HEK293 (cell line): ENCODE results near the gene SH3RF3.

Source experiments
- CTCF ChIA-PET: fragments of 350-600 bp; formaldehyde crosslinking; extraction: SDS; loops from one replicate; lab custom pipeline; 2021; ENCODE audit warnings: antibody characterized with exemption; lab: Yijun Ruan, JAX
- POLR2A ChIA-PET: fragments of 300-600 bp; formaldehyde crosslinking; extraction: SDS; loops from one replicate; lab custom pipeline; 2020; ENCODE audit warnings: antibody characterized with exemption, inconsistent platforms; lab: Yijun Ruan, JAX
- H3K27ac ChIP-seq: fragments of 200-500 bp; sonication (Bioruptor generic); 2 replicates; pipeline ENCODE4 v1.5.1; 2014; ENCODE audit warnings: low read depth, low read length, control low read depth, inconsistent platforms; ENCODE audit errors: extremely low read depth
- H3K36me3 ChIP-seq, 2 experiments: fragments of 200-500 bp in 1 of 2; sonication (Bioruptor generic) in 1 of 2; 1 replicate in 1 of 2; 2 replicates in 1 of 2; pipeline ENCODE4 v1.5.1; 2014 to 2017; ENCODE audit warnings: inconsistent platforms in 2 of 2, low read length in 2 of 2; ENCODE audit not compliant: control insufficient read depth in 2 of 2, insufficient read depth in 1 of 2
- H3K4me1 ChIP-seq: fragments of 200-500 bp; sonication (Bioruptor generic); 2 replicates; pipeline ENCODE4 v1.5.1; 2014; ENCODE audit warnings: mild to moderate bottlenecking, low read length, inconsistent platforms; ENCODE audit not compliant: control insufficient read depth, insufficient read depth
- H3K4me3 ChIP-seq: 2 replicates; pipeline ENCODE4 v1.5.1; 2011; ENCODE audit warnings: low read depth, mild to moderate bottlenecking, control low read depth, low read length, moderate library complexity
- H3K9me3 ChIP-seq: fragments of 200-500 bp; sonication (Bioruptor generic); 2 replicates; pipeline ENCODE4 v1.5.1; 2014; ENCODE audit warnings: low read depth, low read length, inconsistent platforms; ENCODE audit not compliant: control insufficient read depth, insufficient read depth
- BCL6B ChIP-seq: fragments of 450-650 bp; formaldehyde crosslinking; IDR thresholded peaks from 2 replicates; pipeline ENCODE4 v1.5.1; 2017; ENCODE audit warnings: missing biosample characterization, missing genetic modification characterization
- IKZF3 ChIP-seq: fragments of 450-650 bp; IDR thresholded peaks from 2 replicates; pipeline ENCODE4 v1.5.0; 2018; ENCODE audit warnings: missing biosample characterization, mild to moderate bottlenecking, missing genetic modification characterization, moderate library complexity
- MYNN ChIP-seq: fragments of 450-650 bp; formaldehyde crosslinking; IDR thresholded peaks from 2 replicates; pipeline ENCODE4 v1.5.1; 2016; ENCODE audit warnings: missing biosample characterization, missing genetic modification characterization, borderline replicate concordance
- PATZ1 ChIP-seq: fragments of 450-650 bp; formaldehyde crosslinking; IDR thresholded peaks from 2 replicates; pipeline ENCODE4 v1.5.1; 2016; ENCODE audit warnings: missing biosample characterization, missing genetic modification characterization
- ZFP3 ChIP-seq: fragments of 450-650 bp; formaldehyde crosslinking; IDR thresholded peaks from 2 replicates; pipeline ENCODE4 v1.5.1; 2016; ENCODE audit warnings: low read depth, missing biosample characterization, missing genetic modification characterization
- ZNF10 ChIP-seq: fragments of 450-650 bp; formaldehyde crosslinking; IDR thresholded peaks from 2 replicates; pipeline ENCODE4 v1.5.1; 2017; ENCODE audit warnings: missing biosample characterization, missing genetic modification characterization
- ZNF133 ChIP-seq: fragments of 450-650 bp; formaldehyde crosslinking; IDR thresholded peaks from 2 replicates; pipeline ENCODE4 v1.5.1; 2016; ENCODE audit warnings: missing biosample characterization, missing genetic modification characterization
- ZNF211 ChIP-seq: fragments of 450-650 bp; formaldehyde crosslinking; IDR thresholded peaks from 2 replicates; pipeline ENCODE4 v1.5.1; 2016; ENCODE audit warnings: low read depth, missing biosample characterization, missing genetic modification characterization
- ZNF324 ChIP-seq: fragments of 450-650 bp; formaldehyde crosslinking; IDR thresholded peaks from 2 replicates; pipeline ENCODE4 v1.5.1; 2016; ENCODE audit warnings: missing biosample characterization, missing genetic modification characterization
- ZNF37A ChIP-seq: fragments of 450-650 bp; IDR thresholded peaks from 2 replicates; pipeline ENCODE4 v1.5.1; 2018; ENCODE audit warnings: missing biosample characterization, missing genetic modification characterization
- ZNF394 ChIP-seq: fragments of 450-650 bp; formaldehyde crosslinking; IDR thresholded peaks from 2 replicates; pipeline ENCODE4 v1.5.1; 2016; ENCODE audit warnings: missing biosample characterization, missing genetic modification characterization, mild to moderate bottlenecking, moderate library complexity, borderline replicate concordance
- ZNF48 ChIP-seq: fragments of 450-650 bp; formaldehyde crosslinking; IDR thresholded peaks from 2 replicates; pipeline ENCODE4 v1.5.1; 2016; ENCODE audit warnings: missing biosample characterization, missing genetic modification characterization
- ZNF548 ChIP-seq: fragments of 450-650 bp; formaldehyde crosslinking; IDR thresholded peaks from 2 replicates; pipeline ENCODE4 v1.5.1; 2016; ENCODE audit warnings: missing biosample characterization, missing genetic modification characterization
- ZNF585B ChIP-seq: fragments of 450-650 bp; formaldehyde crosslinking; IDR thresholded peaks from 2 replicates; pipeline ENCODE4 v1.5.1; 2016; ENCODE audit warnings: missing biosample characterization, missing genetic modification characterization
- ZNF596 ChIP-seq: fragments of 450-650 bp; IDR thresholded peaks from 2 replicates; pipeline ENCODE4 v1.5.0; 2018; ENCODE audit warnings: missing biosample characterization, mild to moderate bottlenecking, missing genetic modification characterization, moderate library complexity
- ZNF623 ChIP-seq: fragments of 450-650 bp; formaldehyde crosslinking; IDR thresholded peaks from 2 replicates; pipeline ENCODE4 v1.5.1; 2016; ENCODE audit warnings: missing biosample characterization, missing genetic modification characterization
- ZNF660 ChIP-seq: fragments of 450-650 bp; IDR thresholded peaks from 2 replicates; pipeline ENCODE4 v1.5.1; 2018; ENCODE audit warnings: missing biosample characterization, mild to moderate bottlenecking, missing genetic modification characterization
- ZNF664 ChIP-seq: fragments of 450-650 bp; formaldehyde crosslinking; IDR thresholded peaks from 2 replicates; pipeline ENCODE4 v1.5.1; 2016; ENCODE audit warnings: missing biosample characterization, missing genetic modification characterization
- ZNF677 ChIP-seq: fragments of 450-650 bp; IDR thresholded peaks from 2 replicates; pipeline ENCODE4 v1.5.0; 2018; ENCODE audit warnings: missing biosample characterization, mild to moderate bottlenecking, missing genetic modification characterization, moderate library complexity
- ZNF701 ChIP-seq: fragments of 450-650 bp; formaldehyde crosslinking; IDR thresholded peaks from 2 replicates; pipeline ENCODE4 v1.5.1; 2016; ENCODE audit warnings: missing biosample characterization, missing genetic modification characterization
- ZNF776 ChIP-seq: fragments of 450-650 bp; formaldehyde crosslinking; IDR thresholded peaks from 2 replicates; pipeline ENCODE4 v1.5.0; 2017; ENCODE audit warnings: missing biosample characterization, missing genetic modification characterization, borderline replicate concordance
- ZNF792 ChIP-seq: fragments of 450-650 bp; formaldehyde crosslinking; IDR thresholded peaks from 2 replicates; pipeline ENCODE4 v1.5.1; 2016; ENCODE audit warnings: missing biosample characterization, missing genetic modification characterization
- ZSCAN23 ChIP-seq: fragments of 450-650 bp; formaldehyde crosslinking; IDR thresholded peaks from 2 replicates; pipeline ENCODE4 v1.5.1; 2016; ENCODE audit warnings: missing biosample characterization, missing genetic modification characterization

The SH3RF3 gene

GRCh38 chr2:109256921-109257320, 127.9 kb downstream of the SH3RF3 start:
- no peaks in the 10 kb centered on the region for H3K9me3 ChIP-seq
- no peak overlapping the region for H3K27ac ChIP-seq
- CTCF ChIA-PET = interaction anchor here (0.6 to 1.2 kb wide), 3 partner anchors 11 to 193 kb away, joined by 3 to 5 read pairs (median 3); no protein-coding TSS in a partner anchor
- peaks cover 11% of the 10 kb centered on the region for H3K4me1 ChIP-seq
- POLR2A ChIA-PET = no interaction called here
- TF ChIP-seq MYNN (tag by site-specific recombination) (no peak), ZFP3 (tag by site-specific recombination) (no peak), ZNF776 (tag by site-specific recombination) (no peak), BCL6B (no peak), ZNF664 (no peak), ZNF596 (tag by site-specific recombination) (no peak), ZNF211 (no peak), ZNF660 (no peak)
- TF ChIP-seq, all 188 proteins: peak for 0
- Histone ChIP-seq H3K36me3 (no peaks in the 10 kb centered on the region), H3K4me3 (no peak overlapping the region)

- ChIA-PET CTCF (interaction anchor here (0.6 to 1.2 kb wide), 2 partner anchors 12 to 86 kb away, joined by 3 to 5 read pairs; no protein-coding TSS in a partner anchor), POLR2A (no interaction called here)
- no peak overlapping the region for H3K4me3 ChIP-seq
- H3K36me3 ChIP-seq = no peaks in the 10 kb centered on the region
- H3K4me1 ChIP-seq = peaks cover 14% of the 10 kb centered on the region
- TF ChIP-seq ZNF394 = no peak
- TF ChIP-seq ZNF324 (tag by site-specific recombination) = no peak
- no peak for TF ChIP-seq ZNF677
- TF ChIP-seq ZNF585B (tag by site-specific recombination) = no peak
- no peak for TF ChIP-seq ZFP3 (tag by site-specific recombination)
- TF ChIP-seq PATZ1 (tag by site-specific recombination) = no peak
- no peak for TF ChIP-seq ZNF10 (tag by site-specific recombination)
- TF ChIP-seq ZNF548 (tag by site-specific recombination) = no peak
- TF ChIP-seq ZSCAN23 (tag by site-specific recombination) = no peak
- no peak for TF ChIP-seq ZNF792 (tag by site-specific recombination)
- no peak for TF ChIP-seq ZNF133 (tag by site-specific recombination)
- TF ChIP-seq ZNF701 = no peak
- no peak for TF ChIP-seq ZNF623 (tag by site-specific recombination)
- TF ChIP-seq ZNF37A (tag by site-specific recombination) = no peak
- TF ChIP-seq IKZF3 (tag by site-specific recombination) = no peak
- TF ChIP-seq ZNF48 (tag by site-specific recombination) = no peak
- no peaks in the 10 kb centered on the region for H3K9me3 ChIP-seq
- H3K27ac ChIP-seq = no peak overlapping the region
These were observed 128.6 kb downstream of the SH3RF3 start for GRCh38 chr2:109257653-109258052.
